Measurements from ENCODE around the gene HAPLN3.
A peak's percentile ranks its signal among the peaks of the same experiment; 100 is the strongest.
"Not testable (repeated sequence)": the region's sequence is repeated elsewhere in the genome, so short reads cannot be mapped to it uniquely, and the experiment has no call there.

Gene HAPLN3

GRCh38 chr15:88894819-88895767, at the start of gene HAPLN3:
HAPLN3 (minus strand) TSS chr15:88895544; CDS start chr15:88887298, 8,246 bp downstream.
- peak; percentile 48 for DNase-seq

GRCh38 chr15:88940110-88940675, 44.8 kb upstream of the HAPLN3 start:
- no peak for DNase-seq

- no peak for DNase-seq
Observed at GRCh38 chr15:88939486-88939806, 44.1 kb upstream of the HAPLN3 start.

GRCh38 chr15:88938802-88939485, 43.6 kb upstream of the HAPLN3 start:
- no peak for DNase-seq

- DNase-seq, result not testable (repeated sequence)
Observed at GRCh38 chr15:88934449-88934848, 39.1 kb upstream of the HAPLN3 start.

- DNase-seq, result no peak
Observed at GRCh38 chr15:88932875-88933330, 37.6 kb upstream of the HAPLN3 start.

- DNase-seq, result no peak
Observed at GRCh38 chr15:88932271-88932874, 37.0 kb upstream of the HAPLN3 start.

- no peak for DNase-seq
Observed at GRCh38 chr15:88930579-88930978, 35.2 kb upstream of the HAPLN3 start.

- DNase-seq, result not testable (repeated sequence)
Observed at GRCh38 chr15:88929358-88930098, 34.2 kb upstream of the HAPLN3 start.

- not testable (repeated sequence) for DNase-seq
Observed at GRCh38 chr15:88928192-88928591, 32.8 kb upstream of the HAPLN3 start.

- DNase-seq, result not testable (repeated sequence)
Observed at GRCh38 chr15:88925648-88926047, 30.3 kb upstream of the HAPLN3 start.

- not testable (repeated sequence) for DNase-seq
Observed at GRCh38 chr15:88920892-88921435, 25.6 kb upstream of the HAPLN3 start.

- no peak for DNase-seq
Observed at GRCh38 chr15:88920186-88920891, 25.0 kb upstream of the HAPLN3 start.

- DNase-seq, result no peak
Observed at GRCh38 chr15:88918738-88919137, 23.4 kb upstream of the HAPLN3 start.

GRCh38 chr15:88917760-88918159, 22.4 kb upstream of the HAPLN3 start:
- no peak for DNase-seq

GRCh38 chr15:88915354-88915753, 20.0 kb upstream of the HAPLN3 start:
- DNase-seq, result no peak

GRCh38 chr15:88913850-88914169, 18.5 kb upstream of the HAPLN3 start:
- no peak for DNase-seq

GRCh38 chr15:88913017-88913849, 17.9 kb upstream of the HAPLN3 start, which contains the start of gene MFGE8:
MFGE8 (minus strand) TSS chr15:88913379; CDS start chr15:88913319, 60 bp downstream.
- DNase-seq, result peak; percentile 67

GRCh38 chr15:88912500-88912921, 17.2 kb upstream of the HAPLN3 start:
- no peak for DNase-seq

- DNase-seq, result no peak
Observed at GRCh38 chr15:88911766-88912118, 16.4 kb upstream of the HAPLN3 start.
